ENCODE results near the gene IL18RAP. TPM values are rescaled to one million over a fixed set of nuclear protein-coding genes. Genes with fewer than 3 reads are reported as not detected.

Gene IL18RAP
- total RNA-seq, 6 donors from 2014 or later: 8.0 to 16.3 (median 10.9) TPM

DNA sequence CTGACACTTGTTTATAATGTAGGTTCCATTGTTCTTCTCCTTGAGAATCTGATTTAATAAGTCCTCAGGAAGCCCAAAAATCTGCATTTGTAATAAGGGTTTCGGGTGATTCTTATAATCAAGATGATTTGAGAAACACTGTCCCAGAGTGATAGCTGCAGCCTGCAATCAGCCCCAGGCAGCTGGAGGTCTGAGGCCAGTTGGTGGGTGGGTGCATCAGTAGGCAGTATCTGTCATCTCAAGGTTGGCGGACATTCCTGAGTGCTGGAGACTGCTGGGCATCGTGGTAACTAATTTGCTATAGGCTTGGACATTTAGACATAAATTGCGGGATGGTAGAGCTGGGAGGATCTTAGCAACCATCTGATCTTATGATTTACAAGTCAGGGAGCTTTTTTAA, 2.7 kb upstream of the IL18RAP start:
- Histone ChIP-seq H3K36me3 (no peaks in the 10 kb centered on the region), H3K4me3 (no peak overlapping the region), H3K27me3 (no peaks in the 10 kb centered on the region), H3K4me1 (no peaks in the 10 kb centered on the region), H3K9me3 (no peaks in the 10 kb centered on the region), H3K27ac (peak overlapping the region in 3 of 4 donors; percentile 13 to 76 (median 49))
- TF ChIP-seq, protein P1, sequence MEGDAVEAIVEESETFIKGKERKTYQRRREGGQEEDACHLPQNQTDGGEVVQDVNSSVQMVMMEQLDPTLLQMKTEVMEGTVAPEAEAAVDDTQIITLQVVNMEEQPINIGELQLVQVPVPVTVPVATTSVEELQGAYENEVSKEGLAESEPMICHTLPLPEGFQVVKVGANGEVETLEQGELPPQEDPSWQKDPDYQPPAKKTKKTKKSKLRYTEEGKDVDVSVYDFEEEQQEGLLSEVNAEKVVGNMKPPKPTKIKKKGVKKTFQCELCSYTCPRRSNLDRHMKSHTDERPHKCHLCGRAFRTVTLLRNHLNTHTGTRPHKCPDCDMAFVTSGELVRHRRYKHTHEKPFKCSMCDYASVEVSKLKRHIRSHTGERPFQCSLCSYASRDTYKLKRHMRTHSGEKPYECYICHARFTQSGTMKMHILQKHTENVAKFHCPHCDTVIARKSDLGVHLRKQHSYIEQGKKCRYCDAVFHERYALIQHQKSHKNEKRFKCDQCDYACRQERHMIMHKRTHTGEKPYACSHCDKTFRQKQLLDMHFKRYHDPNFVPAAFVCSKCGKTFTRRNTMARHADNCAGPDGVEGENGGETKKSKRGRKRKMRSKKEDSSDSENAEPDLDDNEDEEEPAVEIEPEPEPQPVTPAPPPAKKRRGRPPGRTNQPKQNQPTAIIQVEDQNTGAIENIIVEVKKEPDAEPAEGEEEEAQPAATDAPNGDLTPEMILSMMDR (IDR thresholded peaks at IDR 0.05): no peak
- TF ChIP-seq EP300 (IDR thresholded peaks at IDR 0.05) (no peak), POLR2AphosphoS5 (IDR thresholded peaks at IDR 0.05) (no peak), POLR2A (IDR thresholded peaks at IDR 0.05) (no peak)
- 86 to 92% methylated on average over 4 of the region's 4 CpGs for WGBS, 2 donors
- ATAC-seq (ENCODE audit: low FRiP score in 2 of 2): no peak
- no peak for DNase-seq

DNA sequence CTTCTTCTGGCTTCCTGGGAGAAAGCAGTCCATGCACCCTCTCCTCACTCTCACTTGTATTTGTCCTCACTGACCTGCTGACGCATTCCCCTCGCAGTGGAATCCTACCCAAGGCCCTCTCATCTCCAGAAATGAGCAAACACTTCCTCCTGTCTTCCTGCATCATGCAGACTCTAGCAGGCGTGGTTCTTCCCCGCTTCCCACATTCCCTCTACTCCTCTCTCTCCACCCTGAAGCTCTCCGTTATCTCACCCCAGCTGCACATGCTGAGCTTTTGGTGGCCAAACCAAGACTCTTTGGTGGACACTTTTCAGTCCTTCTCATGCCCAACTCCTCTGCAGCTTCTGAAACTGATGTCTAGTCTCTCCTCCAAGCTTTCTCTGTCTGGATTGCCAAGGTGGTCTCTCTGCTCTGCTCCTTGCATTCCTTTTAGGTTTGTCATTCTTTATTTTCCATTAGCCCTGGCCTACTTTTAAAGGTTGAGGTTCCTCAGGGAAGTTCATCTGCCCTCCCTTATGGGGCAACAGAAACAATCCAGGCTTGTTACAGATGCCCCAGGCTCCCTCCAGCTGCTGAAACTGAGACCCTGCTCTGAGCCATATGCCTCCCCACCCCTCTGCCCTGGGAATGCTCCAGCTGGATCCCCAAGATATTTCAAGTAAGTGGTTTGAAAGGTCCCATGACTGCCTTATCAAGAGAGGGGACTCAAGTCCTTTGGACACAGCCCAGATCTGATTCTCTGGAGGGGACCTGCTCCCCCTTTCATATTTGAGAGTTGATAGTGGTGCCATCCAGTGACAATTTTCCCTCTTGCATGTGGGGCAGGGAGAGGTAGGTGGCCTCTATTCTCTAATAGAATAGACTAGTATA, 835 bp upstream of the IL18RAP start:
- peak overlapping the region; percentile 52 to 76 (median 62) for H3K27ac ChIP-seq
- DNase-seq (no peak), ATAC-seq (ENCODE audit: low FRiP score in 2 of 2) (no peak)
- WGBS, 2 donors: 68 to 82% methylated on average over 5 of the region's 5 CpGs
- H3K9me3 ChIP-seq: no peaks in the 10 kb centered on the region
- H3K36me3 ChIP-seq: no peaks in the 10 kb centered on the region
- H3K4me1 ChIP-seq: no peaks in the 10 kb centered on the region
- H3K4me3 ChIP-seq: no peak overlapping the region
- H3K27me3 ChIP-seq: no peaks in the 10 kb centered on the region
- TF ChIP-seq, protein P1 (IDR thresholded peaks at IDR 0.05): no peak
- TF ChIP-seq POLR2AphosphoS5 (IDR thresholded peaks at IDR 0.05) (no peak), POLR2A (IDR thresholded peaks at IDR 0.05) (no peak), EP300 (IDR thresholded peaks at IDR 0.05) (no peak)

DNA sequence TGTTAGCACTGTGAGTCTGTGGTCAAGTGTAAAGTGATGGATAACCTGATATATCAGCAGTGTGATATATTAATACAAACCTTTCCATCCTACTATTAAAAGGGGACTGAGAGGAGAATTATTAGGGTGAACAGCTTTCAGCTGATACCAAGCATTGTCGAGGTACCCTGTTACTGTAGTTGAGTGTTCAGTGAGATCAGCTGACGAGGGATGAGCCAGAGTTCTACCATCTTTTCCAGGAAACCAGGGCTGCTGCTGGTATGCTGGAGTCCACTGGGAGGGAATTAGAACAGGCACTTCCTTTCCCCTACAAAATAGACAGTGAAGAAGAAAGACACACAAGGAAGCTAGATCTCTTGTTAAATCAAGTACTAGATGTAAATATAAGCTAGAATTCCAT, 408 bp downstream of the IL18RAP start:
- peak overlapping the region in 1 of 4 donors; percentile 4 for H3K4me3 ChIP-seq
- DNase-seq: no peak
- no peaks in the 10 kb centered on the region for H3K36me3 ChIP-seq
- TF ChIP-seq EP300 (IDR thresholded peaks at IDR 0.05) (no peak), POLR2A (IDR thresholded peaks at IDR 0.05) (no peak), POLR2AphosphoS5 (IDR thresholded peaks at IDR 0.05) (no peak)
- TF ChIP-seq, protein P1 (IDR thresholded peaks at IDR 0.05): no peak
- peak overlapping the region in 3 of 4 donors; percentile 36 to 76 (median 56) for H3K27ac ChIP-seq
- no peaks in the 10 kb centered on the region for H3K27me3 ChIP-seq
- no peaks in the 10 kb centered on the region for H3K4me1 ChIP-seq
- no peaks in the 10 kb centered on the region for H3K9me3 ChIP-seq
- ATAC-seq (ENCODE audit: low FRiP score in 2 of 2): no peak
- 85% methylated on average over 2 of the region's 2 CpGs for WGBS, 2 donors

DNA sequence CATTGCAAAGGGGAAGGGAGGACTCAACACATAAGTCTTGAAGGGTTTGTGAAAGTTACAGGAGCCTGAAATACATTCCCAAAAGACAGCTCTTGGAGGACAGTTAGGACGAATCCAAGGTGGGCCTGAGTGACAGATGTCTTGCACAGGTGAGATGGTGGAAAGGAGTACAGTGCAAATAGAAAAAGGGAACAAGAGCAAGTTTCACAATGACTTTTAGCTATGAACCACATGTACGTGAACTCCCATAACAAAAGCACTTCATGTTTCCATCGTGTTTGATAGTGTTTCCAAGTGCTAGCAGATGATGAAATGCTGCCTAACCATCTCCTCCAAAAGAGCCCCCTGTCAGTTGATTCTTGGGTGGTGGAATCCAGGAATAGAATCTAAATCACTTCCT, 1.8 kb downstream of the IL18RAP start:
- no peak overlapping the region for H3K4me3 ChIP-seq
- H3K36me3 ChIP-seq: no peaks in the 10 kb centered on the region
- 49 to 50% methylated on average over 3 of the region's 3 CpGs for WGBS, 2 donors
- no peaks in the 10 kb centered on the region for H3K4me1 ChIP-seq
- H3K9me3 ChIP-seq: no peaks in the 10 kb centered on the region
- H3K27ac ChIP-seq: peak overlapping the region in 3 of 4 donors; percentile 46 to 76 (median 52)
- DNase-seq (no peak), ATAC-seq (ENCODE audit: low FRiP score in 2 of 2) (no peak)
- TF ChIP-seq POLR2A (IDR thresholded peaks at IDR 0.05): no peak
- TF ChIP-seq, protein P1 (IDR thresholded peaks at IDR 0.05): no peak
- TF ChIP-seq EP300 (IDR thresholded peaks at IDR 0.05): no peak
- no peak for TF ChIP-seq POLR2AphosphoS5 (IDR thresholded peaks at IDR 0.05)
- H3K27me3 ChIP-seq: no peaks in the 10 kb centered on the region

All from upper lobe of left lung (tissue), 6 donors.